ENCODE results near the gene BABAM1. TPM values are rescaled to one million over a fixed set of nuclear protein-coding genes. Genes with fewer than 3 reads are reported as not detected.
A peak's percentile ranks its signal among the peaks of the same experiment; 100 is the strongest.

Gene BABAM1
- total and polyA plus RNA-seq, 9 of the 15 experiments (the other 6 are each of a cell fraction or from before 2014, with no cell fraction given), result 14.7 to 160 (median 113) TPM

DNA sequence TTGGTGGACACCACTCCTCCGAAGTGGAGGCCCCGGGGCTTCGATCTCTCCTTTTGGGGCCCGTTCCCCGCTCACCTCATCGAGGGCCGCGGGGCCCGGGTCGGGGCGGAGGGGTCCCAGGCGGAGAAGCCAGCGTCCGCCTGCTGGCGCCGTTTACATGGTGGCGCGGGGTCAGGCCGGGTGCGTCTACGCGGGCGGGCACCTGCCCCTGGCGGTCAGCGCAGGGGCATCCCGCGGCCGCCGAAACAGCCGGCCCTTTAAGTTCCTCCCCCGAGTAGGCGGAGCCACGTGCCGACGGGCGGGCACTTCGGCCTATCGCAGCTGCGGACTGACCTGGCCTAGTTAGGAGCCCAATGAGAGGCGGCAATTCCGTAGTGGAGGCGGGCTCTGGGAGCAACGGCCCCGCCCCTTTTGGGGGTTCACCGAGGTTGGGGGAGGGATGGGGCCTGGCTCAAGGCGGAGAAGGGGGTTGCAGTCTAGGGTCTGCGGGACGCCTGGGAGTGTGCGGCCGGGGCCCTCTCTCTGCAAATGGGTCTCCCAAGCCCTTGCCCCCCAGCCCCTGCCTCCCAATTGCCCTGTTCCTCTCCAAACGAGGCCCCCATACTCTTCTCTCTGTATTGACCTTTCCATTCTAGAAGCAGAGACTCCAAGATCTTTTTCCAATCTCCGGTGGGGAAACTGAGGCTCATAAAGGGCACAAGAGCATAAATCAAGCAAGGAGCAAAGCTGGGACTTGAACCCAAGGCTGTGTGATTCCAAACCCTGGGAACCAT, 36.1 kb downstream of the BABAM1 start, which contains the start of gene ABHD8 (continued):
- TF ChIP-seq HCFC1 (IDR thresholded peaks at IDR 0.05; ENCODE audit: low read depth, low read length) (peak; percentile 49; the same call in 1 of the 2 replicates), SMAD4 (CRISPR knock-in tag; conservative IDR thresholded peaks at IDR 0.05) (peak; percentile 53; the same call in 1 of the 2 replicates), KAT7 (CRISPR knock-in tag; IDR thresholded peaks at IDR 0.05; ENCODE audit: borderline replicate concordance) (peak; percentile 38; the same call in 1 of the 2 replicates), POLR2A (conservative IDR thresholded peaks at IDR 0.05) (peak; percentile 64), PTBP1 (IDR thresholded peaks at IDR 0.05; ENCODE audit: low read depth, low read length) (no peak), CREM (IDR thresholded peaks at IDR 0.05; ENCODE audit: low read depth) (peak; percentile 91), KLF10 (CRISPR knock-in tag; IDR thresholded peaks at IDR 0.05) (no peak)
- TF ChIP-seq, protein P1, sequence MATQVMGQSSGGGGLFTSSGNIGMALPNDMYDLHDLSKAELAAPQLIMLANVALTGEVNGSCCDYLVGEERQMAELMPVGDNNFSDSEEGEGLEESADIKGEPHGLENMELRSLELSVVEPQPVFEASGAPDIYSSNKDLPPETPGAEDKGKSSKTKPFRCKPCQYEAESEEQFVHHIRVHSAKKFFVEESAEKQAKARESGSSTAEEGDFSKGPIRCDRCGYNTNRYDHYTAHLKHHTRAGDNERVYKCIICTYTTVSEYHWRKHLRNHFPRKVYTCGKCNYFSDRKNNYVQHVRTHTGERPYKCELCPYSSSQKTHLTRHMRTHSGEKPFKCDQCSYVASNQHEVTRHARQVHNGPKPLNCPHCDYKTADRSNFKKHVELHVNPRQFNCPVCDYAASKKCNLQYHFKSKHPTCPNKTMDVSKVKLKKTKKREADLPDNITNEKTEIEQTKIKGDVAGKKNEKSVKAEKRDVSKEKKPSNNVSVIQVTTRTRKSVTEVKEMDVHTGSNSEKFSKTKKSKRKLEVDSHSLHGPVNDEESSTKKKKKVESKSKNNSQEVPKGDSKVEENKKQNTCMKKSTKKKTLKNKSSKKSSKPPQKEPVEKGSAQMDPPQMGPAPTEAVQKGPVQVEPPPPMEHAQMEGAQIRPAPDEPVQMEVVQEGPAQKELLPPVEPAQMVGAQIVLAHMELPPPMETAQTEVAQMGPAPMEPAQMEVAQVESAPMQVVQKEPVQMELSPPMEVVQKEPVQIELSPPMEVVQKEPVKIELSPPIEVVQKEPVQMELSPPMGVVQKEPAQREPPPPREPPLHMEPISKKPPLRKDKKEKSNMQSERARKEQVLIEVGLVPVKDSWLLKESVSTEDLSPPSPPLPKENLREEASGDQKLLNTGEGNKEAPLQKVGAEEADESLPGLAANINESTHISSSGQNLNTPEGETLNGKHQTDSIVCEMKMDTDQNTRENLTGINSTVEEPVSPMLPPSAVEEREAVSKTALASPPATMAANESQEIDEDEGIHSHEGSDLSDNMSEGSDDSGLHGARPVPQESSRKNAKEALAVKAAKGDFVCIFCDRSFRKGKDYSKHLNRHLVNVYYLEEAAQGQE (IDR thresholded peaks at IDR 0.05; ENCODE audit: borderline replicate concordance), result peak; percentile 49
- TF ChIP-seq, protein P1 (CRISPR knock-in tag; IDR thresholded peaks at IDR 0.05; ENCODE audit: low read depth), result no peak

All from K562 (cell line).